RWPE2 (cell line): ENCODE measurements around the gene METTL1.
A peak's percentile ranks its signal among the peaks of the same experiment; 100 is the strongest.

Experiments
- ATAC-seq: fragments of 200-7000 bp; cut with Tn5 transposase; 3 replicates; pipeline ENCODE4 v1.9.1; 2021; ENCODE audit warnings: low read depth
- DNase-seq: peaks from one replicate; pipeline ENCODE4 v3.0.0-alpha.2; 2020; ENCODE audit warnings: low spot score
- H3K27ac ChIP-seq: fragments of 450-650 bp; 2 replicates; pipeline ENCODE4 v1.5.1; 2017; ENCODE audit warnings: mild to moderate bottlenecking; ENCODE audit not compliant: poor library complexity, severe bottlenecking
- H3K27me3 ChIP-seq: fragments of 250-450 bp; sonication (Bioruptor Pico); 2 replicates; pipeline ENCODE4 v1.5.1; 2021; ENCODE audit warnings: mild to moderate bottlenecking, moderate library complexity; ENCODE audit not compliant: insufficient read depth, poor library complexity, severe bottlenecking
- H3K36me3 ChIP-seq: fragments of 250-450 bp; sonication (Bioruptor Pico); 2 replicates; pipeline ENCODE4 v1.5.1; 2020; ENCODE audit warnings: low read depth, mild to moderate bottlenecking, moderate library complexity
- H3K4me1 ChIP-seq: fragments of 250-450 bp; sonication (Bioruptor Pico); 2 replicates; pipeline ENCODE4 v1.5.1; 2021; ENCODE audit warnings: mild to moderate bottlenecking, moderate library complexity; ENCODE audit not compliant: insufficient read depth, poor library complexity, severe bottlenecking
- H3K4me3 ChIP-seq: fragments of 250-450 bp; sonication (Bioruptor Pico); 2 replicates; pipeline ENCODE4 v1.5.1; 2021; ENCODE audit warnings: mild to moderate bottlenecking, moderate library complexity; ENCODE audit not compliant: severe bottlenecking
- H3K9me3 ChIP-seq: fragments of 250-450 bp; sonication (Bioruptor Pico); 2 replicates; pipeline ENCODE4 v1.5.1; 2021; ENCODE audit warnings: mild to moderate bottlenecking, moderate library complexity; ENCODE audit not compliant: severe bottlenecking
- TF ChIP-seq, protein P1 (sequence below): fragments of 450-650 bp; IDR thresholded peaks from one replicate; pipeline ENCODE4 v1.5.1; 2017; ENCODE audit warnings: mild to moderate bottlenecking, moderate library complexity; ENCODE audit not compliant: poor library complexity, severe bottlenecking

METTL1 gene

DNA sequence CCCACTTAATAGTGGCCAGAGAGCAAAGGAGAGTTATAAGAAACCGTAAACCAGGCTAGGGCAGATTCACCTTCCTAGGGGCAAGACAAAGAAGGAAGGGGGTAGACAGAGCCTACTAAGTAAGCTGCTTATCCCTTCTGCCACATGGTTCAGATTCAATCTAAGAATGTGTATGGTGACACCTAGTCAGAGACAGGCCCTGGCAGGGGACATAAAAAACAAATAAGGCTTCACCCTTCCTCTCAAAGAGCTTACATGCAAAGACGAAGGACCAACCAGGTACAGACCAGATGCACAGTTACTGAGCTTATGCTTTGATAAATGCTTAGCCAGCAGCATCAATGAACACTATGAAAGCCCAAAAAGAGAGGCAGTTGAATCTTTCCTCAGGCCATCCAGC is 9.4 kb downstream of the METTL1 start:
- peaks cover 3% of the 10 kb centered on the region for H3K4me1 ChIP-seq
- peaks cover 35% of the 10 kb centered on the region for H3K36me3 ChIP-seq
- H3K27ac ChIP-seq = no peak overlapping the region
- H3K27me3 ChIP-seq = no peaks in the 10 kb centered on the region
- ATAC-seq (no peak), DNase-seq (no peak)
- H3K9me3 ChIP-seq = no peaks in the 10 kb centered on the region
- TF ChIP-seq, protein P1, sequence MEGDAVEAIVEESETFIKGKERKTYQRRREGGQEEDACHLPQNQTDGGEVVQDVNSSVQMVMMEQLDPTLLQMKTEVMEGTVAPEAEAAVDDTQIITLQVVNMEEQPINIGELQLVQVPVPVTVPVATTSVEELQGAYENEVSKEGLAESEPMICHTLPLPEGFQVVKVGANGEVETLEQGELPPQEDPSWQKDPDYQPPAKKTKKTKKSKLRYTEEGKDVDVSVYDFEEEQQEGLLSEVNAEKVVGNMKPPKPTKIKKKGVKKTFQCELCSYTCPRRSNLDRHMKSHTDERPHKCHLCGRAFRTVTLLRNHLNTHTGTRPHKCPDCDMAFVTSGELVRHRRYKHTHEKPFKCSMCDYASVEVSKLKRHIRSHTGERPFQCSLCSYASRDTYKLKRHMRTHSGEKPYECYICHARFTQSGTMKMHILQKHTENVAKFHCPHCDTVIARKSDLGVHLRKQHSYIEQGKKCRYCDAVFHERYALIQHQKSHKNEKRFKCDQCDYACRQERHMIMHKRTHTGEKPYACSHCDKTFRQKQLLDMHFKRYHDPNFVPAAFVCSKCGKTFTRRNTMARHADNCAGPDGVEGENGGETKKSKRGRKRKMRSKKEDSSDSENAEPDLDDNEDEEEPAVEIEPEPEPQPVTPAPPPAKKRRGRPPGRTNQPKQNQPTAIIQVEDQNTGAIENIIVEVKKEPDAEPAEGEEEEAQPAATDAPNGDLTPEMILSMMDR = no peak
- H3K4me3 ChIP-seq = no peak overlapping the region

DNA sequence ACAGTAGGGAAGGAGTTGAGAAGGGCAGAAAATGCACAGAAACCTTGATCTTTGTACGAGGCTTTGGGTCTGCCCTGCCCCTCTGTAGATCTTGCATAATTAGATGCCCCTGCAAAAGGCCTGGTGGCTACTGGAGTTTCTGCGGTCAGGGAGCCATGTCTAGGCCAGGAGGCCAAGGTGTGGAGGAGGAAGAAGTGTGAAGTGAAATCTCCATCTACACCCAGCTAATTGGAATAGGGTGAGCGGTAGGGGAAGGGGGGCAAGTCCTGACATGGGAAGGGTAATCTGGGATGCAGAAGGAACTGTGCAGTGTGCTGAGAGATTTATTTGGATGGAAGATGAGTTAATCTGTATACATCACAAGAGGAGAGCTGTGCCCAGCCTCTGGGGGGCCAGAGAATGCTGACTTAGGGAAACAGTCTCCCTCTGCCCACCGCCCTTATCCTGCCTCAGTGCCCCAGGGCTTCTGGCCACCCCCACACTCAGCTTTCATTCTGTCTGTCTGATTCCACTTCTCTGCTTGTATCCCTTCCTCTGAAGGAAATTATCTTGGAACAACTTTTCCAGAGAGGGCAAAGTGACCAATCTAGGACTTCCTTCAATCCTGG is 10.4 kb downstream of the METTL1 start:
- no peak for ATAC-seq
- DNase-seq = no peak
- H3K9me3 ChIP-seq = no peaks in the 10 kb centered on the region
- H3K27ac ChIP-seq = no peak overlapping the region
- no peaks in the 10 kb centered on the region for H3K4me1 ChIP-seq
- TF ChIP-seq, protein P1 = no peak
- H3K27me3 ChIP-seq = no peaks in the 10 kb centered on the region
- H3K36me3 ChIP-seq = peaks cover 38% of the 10 kb centered on the region
- H3K4me3 ChIP-seq = no peak overlapping the region

GRCh38 chr12:57760347-57760982 is 11.4 kb downstream of the METTL1 start:
- ATAC-seq = no peak
- TF ChIP-seq, protein P1 = no peak
- no peak overlapping the region for H3K27ac ChIP-seq
- no peaks in the 10 kb centered on the region for H3K27me3 ChIP-seq
- no peaks in the 10 kb centered on the region for H3K4me1 ChIP-seq
- H3K4me3 ChIP-seq = no peak overlapping the region
- DNase-seq = no peak
- H3K36me3 ChIP-seq = peaks cover 38% of the 10 kb centered on the region
- H3K9me3 ChIP-seq = no peaks in the 10 kb centered on the region

DNA sequence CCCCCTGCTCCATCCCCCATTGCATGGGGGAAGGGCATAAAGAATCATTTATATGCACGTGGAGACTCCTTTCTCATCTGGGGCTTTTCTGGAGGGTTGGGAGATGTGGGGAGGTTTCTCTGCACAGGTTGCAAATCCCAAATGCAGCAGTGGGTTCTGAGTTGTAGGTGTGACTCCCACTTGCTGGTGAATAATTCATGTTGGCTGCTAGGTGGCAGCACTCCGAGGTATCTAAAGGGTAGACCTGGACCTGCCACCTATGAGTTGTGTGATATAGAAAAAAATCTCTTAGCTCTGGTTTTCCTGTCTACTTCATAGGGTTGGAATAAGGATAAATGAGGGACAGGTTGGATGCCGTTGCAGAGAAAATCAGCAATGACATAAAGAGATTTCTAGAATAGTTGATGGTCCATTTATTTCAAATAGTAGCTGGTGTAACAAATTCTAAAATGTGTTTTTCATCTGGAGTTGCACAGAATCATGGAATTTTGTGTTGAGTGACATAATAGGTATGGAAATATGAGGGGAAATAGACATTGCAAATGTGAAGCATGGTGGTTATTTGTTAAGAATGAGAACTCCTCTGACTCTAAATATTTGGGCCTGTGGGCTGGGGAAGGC is 12.4 kb downstream of the METTL1 start:
- Histone ChIP-seq H3K36me3 (peaks cover 38% of the 10 kb centered on the region), H3K4me3 (no peak overlapping the region), H3K27ac (no peak overlapping the region), H3K9me3 (no peaks in the 10 kb centered on the region), H3K4me1 (peaks cover under 1% of the 10 kb centered on the region), H3K27me3 (no peaks in the 10 kb centered on the region)
- ATAC-seq (peak; percentile 48), DNase-seq (no peak)
- TF ChIP-seq, protein P1 = peak; percentile 77
